SK-N-SH (cell line): ENCODE data around the gene PRDM15. TPM values are rescaled to one million over a fixed set of nuclear protein-coding genes. Genes with fewer than 3 reads are reported as not detected.

Experiments
- CTCF ChIA-PET: fragments of 300-600, 350-600 bp; formaldehyde crosslinking; extraction: SDS; loops from one replicate; lab custom pipeline; 2021; lab: Yijun Ruan, JAX
- POLR2A ChIA-PET: fragments of 350-600 bp; sonication (Branson Sonifier 250); formaldehyde crosslinking; extraction: SDS; loops from one replicate; lab custom pipeline; 2020; ENCODE audit warnings: antibody characterized with exemption, inconsistent platforms; lab: Yijun Ruan, JAX
- DNase-seq: peaks from one replicate; pipeline ENCODE4 v3.0.0; 2012
- H2AFZ ChIP-seq: fragments of 200-600 bp; sonication (generic); 2 replicates; pipeline ENCODE4 v1.8.1; 2016; ENCODE audit warnings: antibody characterized with exemption, mild to moderate bottlenecking, low read depth
- H3F3A ChIP-seq: fragments of 200-600 bp; sonication (generic); replicated peaks from 2 replicates; pipeline ENCODE3; 2016; ENCODE audit warnings: antibody characterized with exemption, mild to moderate bottlenecking; ENCODE audit not compliant: insufficient read depth
- H3K27ac ChIP-seq, 2 experiments: fragments of 200-500 bp in 1 of 2; fragments of 200-600 bp in 1 of 2; sonication (Bioruptor generic) in 1 of 2; sonication (generic), shearing (Covaris generic) in 1 of 2; 2 replicates each; pipeline versions ENCODE4 v1.5.1 to v1.6.1; 2014 to 2016; ENCODE audit warnings: low read depth in 2 of 2, inconsistent platforms in 1 of 2, low read length in 1 of 2, mild to moderate bottlenecking in 1 of 2, mixed read lengths in 1 of 2
- H3K27me3 ChIP-seq: fragments of 200-600 bp; sonication (generic), shearing (Covaris generic); 2 replicates; pipeline ENCODE4 v1.6.1; 2016; ENCODE audit warnings: mixed run types; ENCODE audit not compliant: insufficient read depth
- H3K36me3 ChIP-seq, 2 experiments: fragments of 200-500 bp in 1 of 2; fragments of 200-600 bp in 1 of 2; sonication (Bioruptor generic) in 1 of 2; sonication (generic) in 1 of 2; replicated peaks in 1 of 2; 2 replicates each; pipeline versions ENCODE3 to v1.5.1; 2014 to 2016; ENCODE audit warnings: low read length in 1 of 2, mild to moderate bottlenecking in 1 of 2; ENCODE audit not compliant: insufficient read depth in 2 of 2, control insufficient read depth in 1 of 2
- H3K4me1 ChIP-seq, 2 experiments: fragments of 200-500 bp in 1 of 2; fragments of 200-600 bp in 1 of 2; sonication (Bioruptor generic) in 1 of 2; sonication (generic), shearing (Covaris generic) in 1 of 2; 2 replicates each; pipeline versions ENCODE4 v1.5.1 to v1.6.1; 2014 to 2016; ENCODE audit warnings: low read depth in 1 of 2, low read length in 1 of 2, mixed run types in 1 of 2; ENCODE audit not compliant: insufficient read depth in 2 of 2, control insufficient read depth in 1 of 2
- H3K4me2 ChIP-seq: fragments of 200-600 bp; sonication (generic), shearing (Covaris generic); 2 replicates; pipeline ENCODE4 v1.6.1; 2017; ENCODE audit warnings: mixed run types
- H3K4me3 ChIP-seq, 2 experiments: fragments of 200-500 bp in 1 of 2; fragments of 200-600 bp in 1 of 2; sonication (Bioruptor generic) in 1 of 2; sonication (generic), shearing (Covaris generic) in 1 of 2; 2 replicates each; pipeline versions ENCODE4 v1.5.1 to v1.8.1; 2014 to 2016; ENCODE audit warnings: low read depth in 2 of 2, inconsistent platforms in 1 of 2, low read length in 1 of 2, mild to moderate bottlenecking in 1 of 2, mixed read lengths in 1 of 2, moderate library complexity in 1 of 2
- H3K79me2 ChIP-seq: fragments of 200-600 bp; sonication (generic); 2 replicates; pipeline ENCODE4 v1.8.1; 2017; ENCODE audit warnings: mild to moderate bottlenecking; ENCODE audit not compliant: insufficient read depth
- H3K9ac ChIP-seq: fragments of 200-600 bp; sonication (generic); 2 replicates; pipeline ENCODE4 v1.6.1; 2017; ENCODE audit warnings: mixed run types
- H3K9me2 ChIP-seq: fragments of 200-600 bp; sonication (generic); 2 replicates; pipeline ENCODE4 v1.6.1; 2017; ENCODE audit warnings: mixed run types
- H3K9me3 ChIP-seq: fragments of 200-600 bp; sonication (generic); 2 replicates; pipeline ENCODE4 v1.6.1; 2017; ENCODE audit warnings: mixed run types, mild to moderate bottlenecking, moderate library complexity
- H4K20me1 ChIP-seq: fragments of 200-600 bp; sonication (generic); 2 replicates; pipeline ENCODE4 v1.6.1; 2017; ENCODE audit warnings: mild to moderate bottlenecking, mixed run types; ENCODE audit not compliant: insufficient read depth
- CHD2 ChIP-seq: fragments of 150-350 bp; IDR thresholded peaks from 2 replicates; pipeline ENCODE4 v1.6.1; 2018; ENCODE audit warnings: low read length; ENCODE audit not compliant: partially characterized antibody
- ELF1 ChIP-seq: IDR thresholded peaks from 2 replicates; pipeline ENCODE4 v1.4.0; 2012
- EP300 ChIP-seq, 2 experiments: IDR thresholded peaks; 2 replicates each; pipeline versions ENCODE4 v1.4.0 to v1.6.1; 2012; ENCODE audit warnings: borderline replicate concordance in 1 of 2, low read depth in 1 of 2, low read length in 1 of 2
- FOSL2 ChIP-seq: IDR thresholded peaks from 2 replicates; pipeline ENCODE4 v1.4.0; 2012; ENCODE audit warnings: low read depth, mild to moderate bottlenecking, moderate library complexity, borderline replicate concordance
- FOXJ3 ChIP-seq: sonication (generic); formaldehyde crosslinking; IDR thresholded peaks from 2 replicates; pipeline ENCODE4 v1.5.1; 2020; ENCODE audit warnings: mild to moderate bottlenecking, missing genetic modification reagents
- FOXM1 ChIP-seq: IDR thresholded peaks from 2 replicates; pipeline ENCODE4 v1.4.0; 2012; ENCODE audit warnings: low read depth, mild to moderate bottlenecking
- GABPA ChIP-seq: IDR thresholded peaks from 2 replicates; pipeline ENCODE4 v1.4.0; 2012; ENCODE audit warnings: low read depth, mild to moderate bottlenecking
- JUND ChIP-seq: IDR thresholded peaks from 2 replicates; pipeline ENCODE4 v1.4.0; 2012
- MAX ChIP-seq: IDR thresholded peaks from 2 replicates; pipeline ENCODE4 v1.4.0; 2012; ENCODE audit warnings: low read depth
- MEF2A ChIP-seq: IDR thresholded peaks from 2 replicates; pipeline ENCODE4 v1.4.0; 2012; ENCODE audit warnings: low read depth, borderline replicate concordance
- MXI1 ChIP-seq: IDR thresholded peaks from 2 replicates; pipeline ENCODE4 v1.6.1; 2012; ENCODE audit warnings: mild to moderate bottlenecking, low read depth, low read length, improper control_type of control experiment
- NFIC ChIP-seq: IDR thresholded peaks from 2 replicates; pipeline ENCODE4 v1.4.0; 2012; ENCODE audit warnings: borderline replicate concordance
- NRF1 ChIP-seq: IDR thresholded peaks from 2 replicates; pipeline ENCODE4 v1.6.1; 2012; ENCODE audit warnings: low read depth, mild to moderate bottlenecking, low read length
- POLR2AphosphoS5 ChIP-seq: IDR thresholded peaks from 2 replicates; pipeline ENCODE4 v1.6.1; 2012; ENCODE audit warnings: low read depth, low read length
- RAD21 ChIP-seq: IDR thresholded peaks from 2 replicates; pipeline ENCODE4 v1.6.1; 2012; ENCODE audit warnings: mild to moderate bottlenecking, low read length
- RCOR1 ChIP-seq: fragments of 150-350 bp; IDR thresholded peaks from 2 replicates; pipeline ENCODE4 v1.6.1; 2017; ENCODE audit warnings: antibody characterized with exemption, low read length
- REST ChIP-seq: IDR thresholded peaks from 2 replicates; pipeline ENCODE4 v1.6.1; 2012; ENCODE audit warnings: mild to moderate bottlenecking, low read depth, low read length, moderate library complexity
- RFX5 ChIP-seq: IDR thresholded peaks from 2 replicates; pipeline ENCODE4 v1.6.1; 2012; ENCODE audit warnings: mild to moderate bottlenecking, improper control_type of control experiment, low read length
- RXRA ChIP-seq: IDR thresholded peaks from 2 replicates; pipeline ENCODE4 v1.4.0; 2012; ENCODE audit warnings: low read depth, mild to moderate bottlenecking, borderline replicate concordance
- TCF12 ChIP-seq: IDR thresholded peaks from 2 replicates; pipeline ENCODE4 v1.4.0; 2012
- TEAD4 ChIP-seq: IDR thresholded peaks from 2 replicates; pipeline ENCODE4 v1.4.0; 2012; ENCODE audit warnings: mild to moderate bottlenecking, borderline replicate concordance; ENCODE audit not compliant: insufficient read depth
- USF1 ChIP-seq: IDR thresholded peaks from 2 replicates; pipeline ENCODE4 v1.4.0; 2012; ENCODE audit warnings: low read depth, borderline replicate concordance
- USF2 ChIP-seq: fragments of 150-350 bp; IDR thresholded peaks from 2 replicates; pipeline ENCODE4 v1.6.1; 2017; ENCODE audit warnings: antibody characterized with exemption, low read length, low read depth, borderline replicate concordance
- WGBS: methylation state at CpG from one replicate; pipeline ENCODE4 v1.1.6; 2017; ENCODE audit warnings: low lambda C conversion rate; 5-methylcytosine and 5-hydroxymethylcytosine counted together
- polyA plus RNA-seq, 3 experiments: library from polyadenylated mRNA; depleted of rRNA; stranded (reverse); fragments of >200 nt; gene quantifications; 2 replicates each; pipeline ENCODE4 v1.2.3, GENCODE V29; 2012

Gene PRDM15
- polyA plus RNA-seq, 1 of the 3 experiments (the other 2 are of a cell fraction) = 7.0 TPM

GRCh38 chr21:41825881-41826280 is 53.3 kb downstream of the PRDM15 start:
- ChIA-PET CTCF (interaction anchor here (1.1 to 4.6 kb wide), 2 partner anchors 10 to 282 kb away, joined by 3 to 20 read pairs; no protein-coding TSS in a partner anchor), POLR2A (no interaction called here)
- TF ChIP-seq MEF2A (no peak), RCOR1 (no peak), CHD2 (no peak), NRF1 (no peak), POLR2AphosphoS5 (no peak), JUND (no peak), RXRA (no peak), RAD21 (no peak), MXI1 (no peak), FOXM1 (no peak), TEAD4 (no peak), FOSL2 (no peak), FOXJ3 (no peak), GABPA (no peak), NFIC (no peak), MAX (no peak), USF1 (no peak)
- WGBS = 95% methylated on average over 16 of the region's 16 CpGs
- Histone ChIP-seq H3K4me1 (peaks cover 0 to 10% of the 10 kb centered on the region in 2 experiments; a peak in 1 of 4 replicates), H3F3A (no peaks in the 10 kb centered on the region), H2AFZ (no peak overlapping the region), H3K27me3 (no peaks in the 10 kb centered on the region), H3K4me3 (no peak overlapping the region), H3K9me2 (no peaks in the 10 kb centered on the region), H3K79me2 (no peaks in the 10 kb centered on the region), H3K9me3 (no peaks in the 10 kb centered on the region), H3K36me3 (peaks cover 0 to under 1% of the 10 kb centered on the region in 2 experiments), H4K20me1 (no peaks in the 10 kb centered on the region), H3K9ac (no peak overlapping the region), H3K4me2 (no peak overlapping the region), H3K27ac (no peak overlapping the region)
- no peak for DNase-seq

- DNase-seq = no peak
- Histone ChIP-seq H3K4me1 (peaks cover 0 to 10% of the 10 kb centered on the region in 2 experiments; a peak in 1 of 4 replicates), H3K9me3 (no peaks in the 10 kb centered on the region), H3K27me3 (no peaks in the 10 kb centered on the region), H3K9me2 (no peaks in the 10 kb centered on the region), H3K4me3 (no peak overlapping the region), H3F3A (no peaks in the 10 kb centered on the region), H3K27ac (no peak overlapping the region), H3K9ac (no peak overlapping the region), H2AFZ (no peak overlapping the region), H3K79me2 (no peaks in the 10 kb centered on the region), H4K20me1 (no peaks in the 10 kb centered on the region), H3K36me3 (peaks cover 0 to 2% of the 10 kb centered on the region in 2 experiments), H3K4me2 (no peak overlapping the region)
- POLR2A ChIA-PET = no interaction called here
- WGBS = no CpG with 5 or more reads among the region's 15 CpGs
- CTCF ChIA-PET = interaction anchor here (0.6 to 4.6 kb wide), 4 partner anchors 9 to 292 kb away, joined by 3 to 20 read pairs (median 4); no protein-coding TSS in a partner anchor
- TF ChIP-seq GABPA = no peak
- no peak for TF ChIP-seq FOXM1
- no peak for TF ChIP-seq MAX
- TF ChIP-seq RXRA = no peak
- no peak for TF ChIP-seq TCF12
- no peak for TF ChIP-seq RFX5
- TF ChIP-seq FOXJ3 = no peak
- TF ChIP-seq ELF1 = no peak
- TF ChIP-seq CHD2 = no peak
- TF ChIP-seq USF2 = no peak
- no peak for TF ChIP-seq FOSL2
- TF ChIP-seq REST = no peak
- TF ChIP-seq EP300 (IDR thresholded peaks at IDR 0.05; ENCODE audit: borderline replicate concordance in 1 of 2, low read depth in 1 of 2, low read length in 1 of 2) = no peak
Observed at GRCh38 chr21:41825216-41825615, 53.9 kb downstream of the PRDM15 start.
